Stimulated activated CD8-positive, alpha-beta memory T cell treated with anti-CD3 and anti-CD28 coated beads, Interleukin-15, amount 100 ng/mL, for 48 hours (primary cell): ENCODE data around the gene SIK3.
"Not testable (repeated sequence)": the region's sequence is repeated elsewhere in the genome, so short reads cannot be mapped to it uniquely, and the experiment has no call there.

ENCODE experiments used
- DNase-seq, 2 donors: peaks; one replicate each; pipeline ENCODE4 v3.0.0-alpha.2; 2020; ENCODE audit warnings: low read depth in 2 of 2

Gene SIK3

DNA sequence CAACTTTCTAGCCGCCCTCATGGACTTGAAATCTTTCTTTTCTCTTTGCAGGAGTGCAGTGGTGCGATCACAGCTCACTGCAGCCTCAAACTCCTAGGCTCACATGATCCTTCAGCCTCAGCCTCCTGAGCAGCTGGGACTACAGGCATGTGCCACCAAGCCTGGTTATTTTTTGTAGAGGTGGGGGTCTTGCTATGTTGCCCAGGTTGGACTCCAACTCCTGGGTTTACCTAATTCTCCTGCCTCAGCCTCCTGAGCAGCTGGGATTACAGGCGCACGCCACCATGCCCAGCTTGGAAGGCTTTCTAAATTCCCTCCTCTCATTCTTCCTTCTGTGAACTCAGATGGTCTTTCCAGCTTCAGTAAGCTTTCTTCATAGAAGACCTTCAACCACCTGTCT is 256.1 kb downstream of the SIK3 start:
- no peak for DNase-seq

DNA sequence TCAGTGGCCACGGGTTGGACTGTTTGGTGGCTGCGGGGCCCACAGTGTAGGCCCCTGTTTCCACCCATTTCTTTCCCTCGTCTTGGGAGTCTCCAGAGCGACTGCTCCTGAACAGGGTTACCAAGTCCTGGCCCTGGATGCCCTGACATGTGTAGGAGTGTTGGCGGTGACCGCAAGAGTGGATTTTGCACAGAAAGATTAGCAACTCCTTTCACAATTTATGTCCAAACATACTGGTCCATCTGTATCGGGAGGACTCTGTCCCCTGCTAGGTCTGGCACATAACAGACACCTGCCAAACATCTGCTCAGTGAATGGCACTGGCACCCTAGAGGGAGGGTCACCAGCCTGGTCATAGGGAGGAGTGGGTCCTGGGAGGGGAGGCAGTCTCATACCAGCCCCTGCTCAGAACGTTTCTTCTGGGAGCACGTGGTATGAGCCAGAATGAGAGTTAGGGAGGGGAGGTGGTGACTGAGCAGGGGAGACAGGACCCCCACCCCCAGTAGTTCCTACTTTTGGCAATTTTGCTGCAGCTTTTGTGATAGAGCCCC is 257.4 kb downstream of the SIK3 start:
- no peak for DNase-seq

DNA sequence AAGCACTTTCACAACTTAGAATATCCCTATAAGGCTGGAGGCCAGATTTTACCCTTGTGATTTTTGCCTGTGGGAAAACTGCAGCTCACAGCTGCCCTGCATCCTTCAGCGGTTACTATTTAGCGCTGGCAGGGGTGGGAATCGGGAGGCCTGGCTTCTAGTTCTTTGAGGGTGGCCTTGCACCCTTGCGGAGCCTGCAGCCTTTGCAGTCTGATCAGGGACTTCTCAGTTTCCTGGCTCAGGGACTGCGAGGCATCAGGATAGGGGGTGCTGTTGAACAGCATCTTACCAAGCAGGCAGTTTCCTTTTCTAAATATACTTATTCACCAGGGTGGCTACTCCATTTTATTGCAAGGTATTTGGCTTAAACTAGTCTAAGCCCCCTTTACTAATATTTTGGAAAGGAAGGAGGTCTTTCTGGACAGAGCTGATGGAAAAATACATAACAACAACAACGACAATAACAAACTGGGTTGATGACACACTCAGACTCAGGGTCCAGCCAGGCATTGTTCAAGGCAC is 257.9 kb downstream of the SIK3 start:
- no peak for DNase-seq

DNA sequence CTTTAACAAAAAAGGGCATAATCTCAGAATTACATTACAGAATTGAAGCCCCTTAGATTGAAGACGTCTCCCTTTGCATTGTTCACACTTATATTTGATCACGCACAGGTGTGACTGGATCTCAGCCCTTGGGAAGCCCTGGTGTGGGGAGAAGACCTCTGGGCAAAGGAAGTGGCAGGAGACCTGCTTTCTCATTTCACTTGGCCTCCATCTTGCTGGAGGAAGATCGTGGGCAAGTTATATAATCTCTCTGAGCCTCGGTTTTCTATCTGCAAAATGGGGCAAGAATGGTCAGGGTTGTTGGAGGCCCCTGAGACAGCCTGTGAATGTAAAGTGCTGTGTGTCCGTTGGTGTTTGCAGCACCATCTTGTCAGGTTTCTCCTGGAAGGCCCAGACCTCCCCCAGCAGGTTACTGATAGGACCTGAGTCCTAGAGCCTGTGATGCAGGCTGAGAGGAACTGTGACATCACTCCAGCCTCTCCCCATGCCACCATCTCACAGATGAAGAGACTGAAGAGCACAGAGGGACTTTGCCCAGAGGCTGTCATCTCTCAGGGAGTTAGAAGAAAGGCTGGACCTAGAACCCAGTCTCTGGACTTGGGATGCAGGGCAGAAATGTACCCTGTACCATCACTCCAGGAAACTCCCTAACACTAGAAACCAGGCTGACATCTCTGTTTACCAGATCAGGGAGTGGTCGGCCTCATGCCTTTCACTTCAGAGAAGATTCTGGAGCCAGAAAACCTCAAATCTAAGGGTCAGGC is 259.7 kb downstream of the SIK3 start:
- DNase-seq: no peak

DNA sequence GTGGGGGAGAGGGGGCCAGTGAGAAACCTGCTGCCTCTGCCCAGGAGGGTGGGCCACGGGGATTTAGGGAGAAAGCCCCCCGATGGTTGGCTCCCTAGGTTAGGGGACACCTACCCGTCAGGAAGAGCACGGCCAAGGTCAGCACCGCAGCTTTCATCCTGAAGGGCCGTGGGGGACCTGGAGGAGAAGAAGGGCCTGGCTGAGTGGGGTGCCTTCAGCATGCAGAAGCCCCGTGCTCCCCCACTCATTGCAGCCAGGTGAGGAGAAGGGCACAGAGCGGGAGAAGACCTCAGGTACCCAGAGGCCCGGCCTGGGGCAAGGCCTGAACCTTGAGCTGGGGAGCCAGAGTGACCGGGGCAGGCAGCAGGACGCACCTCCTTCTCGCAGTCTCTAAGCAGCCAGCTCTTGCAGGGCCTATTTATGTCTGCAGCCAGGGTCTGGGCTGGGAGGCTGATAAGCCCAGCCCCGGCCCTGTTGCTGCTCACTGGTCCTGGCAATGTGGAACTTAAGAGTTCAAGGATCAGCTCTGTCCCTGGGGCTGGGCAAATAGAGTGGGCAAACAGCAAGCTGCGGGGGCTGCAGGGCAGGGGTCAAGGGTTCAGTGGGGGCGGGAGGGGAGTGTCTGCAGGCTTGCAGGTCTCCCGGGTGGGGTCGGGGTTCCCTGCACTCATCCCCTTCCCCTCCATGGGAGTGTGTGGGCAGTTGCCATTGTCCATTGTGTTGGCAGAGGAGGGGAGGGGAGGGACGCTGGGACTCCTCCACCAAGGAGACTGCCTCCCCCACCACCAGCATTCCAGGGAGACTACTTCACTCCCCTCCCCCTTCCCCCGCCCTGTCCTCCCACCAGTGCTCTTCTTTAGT is 260.8 kb downstream of the SIK3 start, which contains the start of gene APOA1:
TSS of gene APOA1 (minus strand) at position 392 of the 861 bp plus-strand sequence. CDS start at position 157, 235 bp downstream.
- DNase-seq: no peak

DNA sequence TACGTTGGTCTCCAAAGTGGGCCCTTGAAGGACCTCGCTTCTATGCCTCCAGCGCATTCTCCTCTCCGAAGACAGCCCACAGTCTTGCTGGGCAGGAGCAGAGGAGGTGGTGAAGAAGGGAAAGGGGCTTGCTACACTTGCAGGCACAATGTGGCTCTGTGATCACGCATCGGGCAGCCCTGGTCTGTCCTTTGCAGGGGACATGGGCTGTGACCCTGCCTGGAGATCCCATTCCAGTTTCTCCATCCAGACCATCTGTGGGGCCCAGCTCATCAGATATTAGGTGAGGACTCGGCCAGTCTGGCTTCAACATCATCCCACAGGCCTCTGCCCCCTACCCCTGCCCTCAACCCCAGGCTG is 261.6 kb downstream of the SIK3 start:
- DNase-seq: no peak

DNA sequence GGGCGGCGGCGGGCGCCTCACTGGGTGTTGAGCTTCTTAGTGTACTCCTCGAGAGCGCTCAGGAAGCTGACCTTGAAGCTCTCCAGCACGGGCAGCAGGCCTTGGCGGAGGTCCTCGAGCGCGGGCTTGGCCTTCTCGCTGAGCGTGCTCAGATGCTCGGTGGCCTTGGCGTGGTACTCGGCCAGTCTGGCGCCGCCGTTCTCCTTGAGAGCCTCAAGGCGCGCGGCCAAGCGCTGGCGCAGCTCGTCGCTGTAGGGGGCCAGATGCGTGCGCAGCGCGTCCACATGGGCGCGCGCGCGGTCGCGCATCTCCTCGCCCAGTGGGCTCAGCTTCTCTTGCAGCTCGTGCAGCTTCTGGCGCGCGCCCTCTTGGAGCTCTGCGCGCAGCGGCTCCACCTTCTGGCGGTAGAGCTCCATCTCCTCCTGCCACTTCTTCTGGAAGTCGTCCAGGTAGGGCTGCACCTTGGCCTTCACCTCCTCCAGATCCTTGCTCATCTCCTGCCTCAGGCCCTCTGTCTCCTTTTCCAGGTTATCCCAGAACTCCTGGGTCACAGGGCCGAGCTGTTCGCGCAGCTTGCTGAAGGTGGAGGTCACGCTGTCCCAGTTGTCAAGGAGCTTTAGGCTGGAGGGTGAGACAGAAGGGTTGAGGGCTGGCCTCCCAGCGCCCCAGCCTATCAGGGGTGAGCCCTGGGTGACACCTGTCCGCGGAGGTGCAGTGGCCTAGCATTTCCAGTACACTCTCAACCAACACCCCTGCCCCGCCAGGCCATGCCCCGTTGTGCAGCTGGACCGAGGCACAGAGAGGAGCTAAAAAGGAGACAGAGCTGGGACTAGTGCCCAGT is 262.2 kb downstream of the SIK3 start:
- DNase-seq: peak; percentile 76 to 83

DNA sequence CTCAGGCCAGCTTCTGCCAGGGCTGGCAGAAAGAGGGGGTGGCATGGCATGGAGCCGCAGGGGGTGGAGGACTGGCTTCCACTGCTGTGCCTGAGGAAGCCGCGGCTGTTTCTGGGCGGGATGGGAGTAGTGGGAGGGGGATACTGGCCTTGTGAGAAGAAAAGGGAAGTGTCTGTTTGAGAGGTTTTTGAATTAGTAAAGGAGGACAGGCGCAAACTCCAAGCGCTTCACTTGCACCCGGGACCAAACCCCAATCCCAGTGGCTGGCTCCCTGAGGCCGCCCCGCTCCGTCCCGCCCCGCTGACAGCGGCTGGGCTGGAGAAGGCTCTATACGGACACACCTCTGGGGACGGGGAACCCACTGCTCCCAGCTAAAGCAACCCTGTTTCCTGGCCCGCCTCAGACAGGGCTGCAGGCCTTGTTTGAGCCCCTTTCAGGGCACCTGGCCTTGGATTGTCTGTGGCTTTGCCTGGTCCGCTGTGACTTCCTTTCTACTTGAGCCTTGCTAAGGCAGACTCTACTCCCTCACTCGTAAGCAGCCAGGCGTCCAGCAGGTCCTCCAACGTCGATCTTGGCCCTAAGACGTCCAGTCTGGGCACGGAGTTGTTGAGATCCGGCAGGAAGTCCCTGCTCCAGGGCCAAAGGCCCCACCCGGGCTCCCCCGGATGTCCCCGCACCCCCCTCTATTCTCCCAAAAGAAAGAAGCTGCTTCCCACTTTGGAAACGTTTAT is 263.0 kb downstream of the SIK3 start:
- DNase-seq: no peak

DNA sequence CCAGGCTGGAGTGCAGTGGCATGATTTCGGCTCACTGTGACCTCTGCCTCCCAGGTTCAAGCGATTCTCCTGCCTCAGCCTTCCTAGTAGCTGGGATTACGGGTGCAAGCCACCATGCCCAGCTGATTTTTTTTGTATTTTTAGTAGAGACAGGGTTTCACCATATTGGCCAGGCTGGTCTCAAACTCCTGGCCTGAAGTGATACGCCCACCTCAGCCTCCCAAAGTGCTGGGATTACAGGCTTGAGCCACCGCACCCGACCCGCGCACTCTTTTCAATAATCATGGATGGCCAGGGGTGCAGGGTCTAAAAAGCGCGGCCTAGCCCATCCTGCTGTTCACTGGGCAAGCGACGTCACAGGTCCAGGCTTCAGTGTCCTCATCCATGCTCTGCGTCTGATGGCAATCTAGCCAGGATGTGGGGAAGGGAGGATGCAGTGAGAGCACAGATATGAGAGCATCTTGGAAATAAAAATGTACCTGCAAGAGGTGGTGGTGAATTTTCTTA is 263.6 kb downstream of the SIK3 start:
- DNase-seq: not testable (repeated sequence)

DNA sequence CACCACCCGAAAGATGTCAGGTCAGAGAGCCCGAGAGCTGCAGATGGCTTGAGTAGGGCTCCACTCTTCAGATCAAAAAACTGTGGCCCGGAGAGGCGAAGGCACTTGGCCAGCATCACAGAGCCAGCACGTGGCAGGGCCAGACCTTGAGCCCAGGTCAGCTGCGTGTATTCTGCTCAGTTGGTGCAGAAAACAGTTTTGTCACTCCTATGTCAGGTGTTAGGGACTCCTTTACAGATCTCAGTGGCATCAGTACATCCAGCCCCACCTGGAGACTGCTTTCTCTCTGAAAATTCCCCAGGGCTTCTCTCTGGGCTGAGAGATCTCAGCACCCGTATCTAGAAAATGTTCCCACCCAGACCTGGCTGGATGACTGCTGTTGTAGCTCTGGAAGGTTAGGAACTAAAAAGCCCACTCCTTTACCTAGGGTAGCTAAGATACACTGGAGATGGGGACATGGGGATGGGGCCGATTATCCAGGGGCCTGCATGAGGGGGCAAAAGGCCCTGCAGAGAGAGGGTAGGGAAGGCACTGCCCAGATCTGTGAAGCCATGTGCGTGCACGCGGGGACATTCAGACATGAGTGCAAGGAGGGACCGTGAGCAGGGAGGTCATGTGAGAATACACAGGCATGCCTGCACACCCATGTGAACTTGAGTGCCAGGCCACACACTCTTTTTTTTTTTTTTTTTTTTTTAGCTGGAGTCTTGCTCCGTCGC is 264.3 kb downstream of the SIK3 start:
- no peak for DNase-seq

DNA sequence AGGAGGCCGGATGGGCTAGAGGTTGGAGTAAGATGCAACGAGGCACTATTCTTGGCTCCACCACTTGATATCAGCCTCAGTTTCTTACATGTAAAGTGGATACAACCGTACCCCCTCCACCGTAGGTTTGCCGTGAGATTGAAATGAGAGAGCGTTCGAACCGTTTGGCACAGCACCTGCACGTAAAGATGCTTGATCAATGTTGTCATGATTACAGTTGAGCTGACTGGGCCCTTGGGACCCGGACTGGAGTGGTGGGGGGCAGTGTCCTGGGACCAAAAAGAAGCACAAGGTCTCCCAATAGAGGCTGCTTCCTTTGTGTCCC is 264.8 kb downstream of the SIK3 start:
- no peak for DNase-seq

DNA sequence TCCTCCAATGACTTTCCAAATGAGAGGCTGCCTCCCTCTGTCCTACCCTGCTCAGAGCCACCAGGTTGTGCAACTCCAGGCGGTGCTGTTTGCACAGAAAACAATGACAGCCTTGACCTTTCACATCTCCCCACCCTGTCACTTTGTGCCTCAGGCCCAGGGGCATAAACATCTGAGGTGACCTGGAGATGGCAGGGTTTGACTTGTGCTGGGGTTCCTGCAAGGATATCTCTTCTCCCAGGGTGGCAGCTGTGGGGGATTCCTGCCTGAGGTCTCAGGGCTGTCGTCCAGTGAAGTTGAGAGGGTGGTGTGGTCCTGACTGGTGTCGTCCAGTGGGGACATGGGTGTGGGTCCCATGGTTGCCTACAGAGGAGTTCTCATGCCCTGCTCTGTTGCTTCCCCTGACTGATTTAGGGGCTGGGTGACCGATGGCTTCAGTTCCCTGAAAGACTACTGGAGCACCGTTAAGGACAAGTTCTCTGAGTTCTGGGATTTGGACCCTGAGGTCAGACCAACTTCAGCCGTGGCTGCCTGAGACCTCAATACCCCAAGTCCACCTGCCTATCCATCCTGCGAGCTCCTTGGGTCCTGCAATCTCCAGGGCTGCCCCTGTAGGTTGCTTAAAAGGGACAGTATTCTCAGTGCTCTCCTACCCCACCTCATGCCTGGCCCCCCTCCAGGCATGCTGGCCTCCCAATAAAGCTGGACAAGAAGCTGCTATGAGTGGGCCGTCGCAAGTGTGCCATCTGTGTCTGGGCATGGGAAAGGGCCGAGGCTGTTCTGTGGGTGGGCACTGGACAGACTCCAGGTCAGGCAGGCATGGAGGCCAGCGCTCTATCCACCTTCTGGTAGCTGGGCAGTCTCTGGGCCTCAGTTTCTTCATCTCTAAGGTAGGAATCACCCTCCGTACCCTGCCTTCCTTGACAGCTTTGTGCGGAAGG is 265.6 kb downstream of the SIK3 start:
- DNase-seq: no peak

DNA sequence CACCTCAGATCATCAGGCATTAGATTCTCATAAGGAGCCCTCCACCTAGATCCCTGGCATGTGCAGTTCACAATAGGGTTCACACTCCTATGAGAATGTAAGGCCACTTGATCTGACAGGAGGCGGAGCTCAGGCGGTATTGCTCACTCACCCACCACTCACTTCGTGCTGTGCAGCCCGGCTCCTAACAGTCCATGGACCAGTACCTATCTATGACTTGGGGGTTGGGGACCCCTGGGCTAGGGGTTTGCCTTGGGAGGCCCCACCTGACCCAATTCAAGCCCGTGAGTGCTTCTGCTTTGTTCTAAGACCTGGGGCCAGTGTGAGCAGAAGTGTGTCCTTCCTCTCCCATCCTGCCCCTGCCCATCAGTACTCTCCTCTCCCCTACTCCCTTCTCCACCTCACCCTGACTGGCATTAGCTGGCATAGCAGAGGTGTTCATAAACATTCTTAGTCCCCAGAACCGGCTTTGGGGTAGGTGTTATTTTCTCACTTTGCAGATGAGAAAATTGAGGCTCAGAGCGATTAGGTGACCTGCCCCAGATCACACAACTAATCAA is 266.4 kb downstream of the SIK3 start:
- no peak for DNase-seq

DNA sequence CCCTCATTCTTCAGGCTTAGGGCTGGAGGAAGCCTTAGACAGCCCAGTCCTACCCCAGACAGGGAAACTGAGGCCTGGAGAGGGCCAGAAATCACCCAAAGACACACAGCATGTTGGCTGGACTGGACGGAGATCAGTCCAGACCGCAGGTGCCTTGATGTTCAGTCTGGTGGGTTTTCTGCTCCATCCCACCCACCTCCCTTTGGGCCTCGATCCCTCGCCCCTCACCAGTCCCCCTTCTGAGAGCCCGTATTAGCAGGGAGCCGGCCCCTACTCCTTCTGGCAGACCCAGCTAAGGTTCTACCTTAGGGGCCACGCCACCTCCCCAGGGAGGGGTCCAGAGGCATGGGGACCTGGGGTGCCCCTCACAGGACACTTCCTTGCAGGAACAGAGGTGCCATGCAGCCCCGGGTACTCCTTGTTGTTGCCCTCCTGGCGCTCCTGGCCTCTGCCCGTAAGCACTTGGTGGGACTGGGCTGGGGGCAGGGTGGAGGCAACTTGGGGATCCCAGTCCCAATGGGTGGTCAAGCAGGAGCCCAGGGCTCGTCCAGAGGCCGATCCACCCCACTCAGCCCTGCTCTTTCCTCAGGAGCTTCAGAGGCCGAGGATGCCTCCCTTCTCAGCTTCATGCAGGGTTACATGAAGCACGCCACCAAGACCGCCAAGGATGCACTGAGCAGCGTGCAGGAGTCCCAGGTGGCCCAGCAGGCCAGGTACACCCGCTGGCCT is 267.9 kb downstream of the SIK3 start:
- DNase-seq: no peak

DNA sequence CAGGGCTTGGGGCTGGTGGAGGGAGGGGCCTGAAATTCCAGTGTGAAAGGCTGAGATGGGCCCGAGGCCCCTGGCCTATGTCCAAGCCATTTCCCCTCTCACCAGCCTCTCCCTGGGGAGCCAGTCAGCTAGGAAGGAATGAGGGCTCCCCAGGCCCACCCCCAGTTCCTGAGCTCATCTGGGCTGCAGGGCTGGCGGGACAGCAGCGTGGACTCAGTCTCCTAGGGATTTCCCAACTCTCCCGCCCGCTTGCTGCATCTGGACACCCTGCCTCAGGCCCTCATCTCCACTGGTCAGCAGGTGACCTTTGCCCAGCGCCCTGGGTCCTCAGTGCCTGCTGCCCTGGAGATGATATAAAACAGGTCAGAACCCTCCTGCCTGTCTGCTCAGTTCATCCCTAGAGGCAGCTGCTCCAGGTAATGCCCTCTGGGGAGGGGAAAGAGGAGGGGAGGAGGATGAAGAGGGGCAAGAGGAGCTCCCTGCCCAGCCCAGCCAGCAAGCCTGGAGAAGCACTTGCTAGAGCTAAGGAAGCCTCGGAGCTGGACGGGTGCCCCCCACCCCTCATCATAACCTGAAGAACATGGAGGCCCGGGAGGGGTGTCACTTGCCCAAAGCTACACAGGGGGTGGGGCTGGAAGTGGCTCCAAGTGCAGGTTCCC is 268.6 kb downstream of the SIK3 start, which contains the start of gene APOC3:
TSS of gene APOC3 (plus strand) at position 383 of the 659 bp plus-strand sequence. CDS start 676 bp downstream, outside the sequence.
- DNase-seq: no peak

DNA sequence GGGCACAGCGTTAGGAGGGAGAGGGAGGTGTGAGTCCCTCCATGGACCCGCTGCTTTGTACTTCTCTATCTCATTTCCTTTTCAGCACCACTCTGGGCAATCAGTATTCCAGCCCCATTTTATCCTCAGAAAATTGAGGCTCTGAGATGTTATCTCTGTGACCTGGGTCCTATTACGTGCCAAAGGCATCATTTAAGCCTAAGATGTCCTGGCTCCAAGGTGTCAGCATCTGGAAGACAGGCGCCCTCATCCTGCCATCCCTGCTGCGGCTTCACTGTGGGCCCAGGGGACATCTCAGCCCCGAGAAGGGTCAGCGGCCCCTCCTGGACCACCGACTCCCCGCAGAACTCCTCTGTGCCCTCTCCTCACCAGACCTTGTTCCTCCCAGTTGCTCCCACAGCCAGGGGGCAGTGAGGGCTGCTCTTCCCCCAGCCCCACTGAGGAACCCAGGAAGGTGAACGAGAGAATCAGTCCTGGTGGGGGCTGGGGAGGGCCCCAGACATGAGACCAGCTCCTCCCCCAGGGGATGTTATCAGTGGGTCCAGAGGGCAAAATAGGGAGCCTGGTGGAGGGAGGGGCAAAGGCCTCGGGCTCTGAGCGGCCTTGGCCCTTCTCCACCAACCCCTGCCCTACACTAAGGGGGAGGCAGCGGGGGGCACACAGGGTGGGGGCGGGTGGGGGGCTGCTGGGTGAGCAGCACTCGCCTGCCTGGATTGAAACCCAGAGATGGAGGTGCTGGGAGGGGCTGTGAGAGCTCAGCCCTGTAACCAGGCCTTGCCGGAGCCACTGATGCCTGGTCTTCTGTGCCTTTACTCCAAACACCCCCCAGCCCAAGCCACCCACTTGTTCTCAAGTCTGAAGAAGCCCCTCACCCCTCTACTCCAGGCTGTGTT is 269.4 kb downstream of the SIK3 start:
- DNase-seq: no peak
